Left renal cortex interstitium (tissue), 4 donors: ENCODE data around the gene APOA4. TPM values are rescaled to one million over a fixed set of nuclear protein-coding genes. Genes with fewer than 3 reads are reported as not detected.

Experiments used
- DNase-seq, 4 donors: peaks; one replicate each; pipeline ENCODE4 v3.0.0-alpha.2; 2013; ENCODE audit warnings: low read depth in 4 of 4, low spot score in 2 of 4, missing footprints in 1 of 4
- polyA plus RNA-seq, 4 donors: library from polyadenylated mRNA; unstranded; fragments of 120-200 nt; gene quantifications; one replicate each; pipeline ENCODE4 v1.2.1, GENCODE V29; 2013; ENCODE audit not compliant: insufficient read length in 4 of 4

APOA4 gene
- polyA plus RNA-seq, 4 donors: not detected

DNA sequence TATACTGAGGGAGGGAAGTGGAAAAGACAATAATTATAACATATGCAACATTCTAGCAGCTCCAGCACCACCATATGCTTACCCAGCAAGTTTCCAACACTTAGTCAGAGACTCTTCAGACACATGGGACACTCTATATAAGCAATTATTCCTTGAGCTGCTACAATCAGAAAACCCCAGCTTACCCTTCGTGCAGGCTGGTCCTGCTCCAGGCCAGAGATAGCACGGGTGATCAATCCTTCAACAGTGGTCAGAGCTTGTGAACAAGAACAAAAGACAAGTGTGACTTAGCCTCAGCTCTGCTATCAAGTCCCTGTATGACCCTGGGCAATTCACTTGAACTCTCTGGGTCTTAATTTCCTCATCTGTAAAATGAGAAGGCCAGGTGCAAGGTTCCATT is 36.8 kb downstream of the APOA4 start:
- no peak for DNase-seq

DNA sequence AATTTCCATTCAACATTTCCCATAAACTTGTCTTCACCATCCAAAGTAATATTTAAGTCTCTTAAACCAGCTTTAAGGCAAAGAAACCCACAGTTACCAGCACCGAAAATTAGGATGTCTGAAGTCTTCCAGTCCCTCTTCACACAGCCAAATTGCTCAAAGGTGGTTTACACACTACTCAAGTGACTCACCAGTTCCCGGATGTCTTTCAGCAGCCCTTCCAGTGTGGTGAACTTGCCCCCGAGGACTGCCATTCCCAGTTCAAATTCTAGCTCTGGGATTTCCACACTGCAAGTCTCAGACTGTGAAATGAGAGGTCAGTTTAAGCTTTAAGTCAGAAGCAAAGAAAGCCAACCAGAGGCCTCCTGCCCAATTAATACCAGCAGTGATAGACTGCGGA is 40.4 kb downstream of the APOA4 start:
- no peak for DNase-seq

DNA sequence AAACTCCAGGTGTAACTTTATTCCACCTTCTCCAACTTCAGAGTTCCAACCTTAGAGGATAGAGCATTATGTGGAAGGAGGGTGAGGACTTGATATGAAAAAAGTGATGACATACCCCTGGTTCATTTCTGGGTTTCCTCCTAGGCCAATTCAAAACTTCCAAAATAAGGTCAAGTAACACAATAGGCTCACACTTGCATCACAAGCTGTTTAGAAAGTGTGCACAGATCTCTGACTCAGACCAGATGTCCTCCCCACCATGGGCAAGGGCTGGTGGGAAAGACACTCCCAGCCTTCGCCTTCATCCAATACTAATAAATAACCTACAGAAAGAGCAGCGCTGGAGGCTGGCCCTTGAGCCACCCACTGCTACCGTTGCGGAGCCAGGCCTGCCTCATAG is 44.5 kb downstream of the APOA4 start:
- no peak for DNase-seq

DNA sequence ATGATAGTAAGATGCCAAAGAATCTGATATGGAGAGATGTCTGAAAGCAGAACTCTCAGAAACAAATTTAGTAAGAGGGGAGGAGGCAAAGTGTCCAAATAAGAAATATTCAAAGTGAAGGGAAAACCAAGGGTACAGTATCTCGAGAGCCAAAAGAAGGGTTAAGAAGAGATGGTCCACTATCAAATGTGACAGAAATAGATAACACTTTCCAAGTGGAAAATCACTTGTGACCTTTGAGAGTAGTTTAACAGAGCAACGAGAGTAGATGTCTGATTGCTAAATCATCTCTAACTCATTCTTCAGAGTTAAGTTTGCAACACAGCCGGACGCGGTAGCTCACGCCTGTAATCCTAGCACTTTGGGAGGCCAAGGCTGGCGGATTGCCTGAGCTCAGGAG is 46.0 kb downstream of the APOA4 start:
- no peak for DNase-seq

DNA sequence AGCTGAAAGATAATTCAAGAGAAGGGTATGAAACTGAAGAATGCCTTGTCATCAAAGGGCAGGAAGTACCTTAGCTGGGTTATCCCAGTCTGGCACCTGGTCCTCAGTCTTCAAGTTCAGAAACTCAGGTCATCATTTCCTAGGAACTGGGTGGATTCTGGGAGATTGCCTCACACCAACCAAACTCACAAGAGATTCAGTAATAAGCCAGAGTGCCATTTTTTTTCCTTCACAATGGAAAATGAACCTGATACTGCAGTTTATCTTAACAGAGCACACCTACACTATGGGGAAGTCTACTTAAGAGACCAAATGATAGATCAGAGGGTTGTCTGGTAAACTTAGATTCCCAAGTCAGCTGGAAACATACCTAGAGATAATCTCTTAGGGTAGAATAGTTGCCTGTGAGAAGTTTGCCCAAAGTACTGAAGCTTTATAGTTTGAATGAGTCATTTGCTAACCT is 46.6 kb downstream of the APOA4 start:
- DNase-seq: no peak

DNA sequence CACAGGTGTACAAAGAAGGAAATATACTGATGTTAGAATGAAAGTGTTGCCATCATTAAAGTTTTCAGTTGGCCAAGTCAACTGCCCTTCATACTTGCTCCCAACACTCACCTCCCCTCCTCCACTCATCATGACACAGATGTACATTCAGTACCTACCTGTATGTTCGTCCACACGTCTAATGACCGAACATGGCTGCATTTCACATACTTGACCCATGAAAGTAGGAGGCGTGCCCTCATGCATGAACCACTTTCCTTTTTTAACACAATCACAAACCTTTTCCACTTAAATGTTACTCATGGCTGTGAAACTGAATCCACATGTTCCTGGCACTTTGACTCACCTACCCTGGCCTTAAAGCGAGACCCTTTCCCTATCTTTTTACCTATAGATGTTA is 47.1 kb downstream of the APOA4 start:
- DNase-seq: no peak

DNA sequence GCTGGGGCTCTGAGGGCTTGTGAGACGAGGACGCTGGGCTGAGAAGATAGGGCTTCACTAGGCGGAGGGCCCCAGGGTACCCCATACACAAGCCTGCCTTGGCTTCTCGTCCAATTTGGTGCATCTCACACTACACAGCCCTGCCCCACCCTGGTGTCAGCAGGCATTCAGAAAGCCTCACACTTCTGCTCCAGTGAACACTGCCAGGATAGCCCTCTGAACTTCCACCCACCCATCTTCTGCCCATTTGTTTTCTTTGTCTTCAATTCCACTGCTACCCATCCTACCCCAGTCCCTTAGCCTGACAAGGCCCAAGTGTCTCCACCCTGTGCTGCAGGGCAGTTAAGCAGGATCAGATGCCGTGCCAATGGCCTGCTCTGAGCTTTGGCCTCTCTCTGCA is 48.4 kb downstream of the APOA4 start:
- DNase-seq: no peak

DNA sequence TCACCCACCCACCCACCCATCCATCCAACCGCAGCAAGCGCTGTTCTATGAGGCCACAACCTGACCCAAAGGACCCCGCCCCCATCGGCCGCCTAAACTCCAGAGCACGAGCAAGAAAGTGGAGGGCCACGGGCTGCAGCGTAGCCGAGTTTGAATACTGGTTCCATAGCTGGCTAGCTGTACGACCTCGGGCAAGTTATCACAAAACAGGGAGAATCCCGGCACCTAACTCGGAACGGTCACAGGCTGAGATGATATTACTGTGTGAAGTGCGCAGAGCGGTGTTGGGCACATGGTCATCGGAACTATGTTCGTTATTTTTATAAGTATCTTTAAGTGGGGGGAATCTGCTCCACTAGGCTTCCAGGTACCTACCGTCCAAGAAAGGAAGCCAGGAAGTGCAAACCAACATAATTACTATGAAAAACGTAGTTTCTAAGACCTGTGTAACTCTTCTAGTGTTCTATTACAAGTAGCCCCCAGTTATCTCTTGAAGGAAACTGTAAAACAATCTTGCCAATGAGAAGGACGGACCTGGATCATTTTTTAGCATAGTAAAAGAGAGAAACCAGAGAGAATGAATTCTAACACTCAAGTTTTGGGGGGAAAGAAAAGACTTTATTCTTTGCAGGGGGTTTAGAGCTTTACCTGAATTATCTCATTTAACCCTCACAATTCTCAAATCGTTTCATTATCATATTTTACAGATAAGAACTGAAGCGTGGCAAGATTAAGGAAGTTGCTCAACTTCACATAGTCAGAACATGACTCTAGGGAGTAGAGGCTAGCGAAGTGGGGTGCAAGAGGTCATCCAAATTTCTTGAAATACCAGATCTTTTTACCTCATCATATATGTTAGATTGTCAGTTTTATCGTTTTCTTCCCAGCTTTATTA is 49.7 kb downstream of the APOA4 start:
- DNase-seq: peak in 2 of 4 donors; percentile 34 to 40

DNA sequence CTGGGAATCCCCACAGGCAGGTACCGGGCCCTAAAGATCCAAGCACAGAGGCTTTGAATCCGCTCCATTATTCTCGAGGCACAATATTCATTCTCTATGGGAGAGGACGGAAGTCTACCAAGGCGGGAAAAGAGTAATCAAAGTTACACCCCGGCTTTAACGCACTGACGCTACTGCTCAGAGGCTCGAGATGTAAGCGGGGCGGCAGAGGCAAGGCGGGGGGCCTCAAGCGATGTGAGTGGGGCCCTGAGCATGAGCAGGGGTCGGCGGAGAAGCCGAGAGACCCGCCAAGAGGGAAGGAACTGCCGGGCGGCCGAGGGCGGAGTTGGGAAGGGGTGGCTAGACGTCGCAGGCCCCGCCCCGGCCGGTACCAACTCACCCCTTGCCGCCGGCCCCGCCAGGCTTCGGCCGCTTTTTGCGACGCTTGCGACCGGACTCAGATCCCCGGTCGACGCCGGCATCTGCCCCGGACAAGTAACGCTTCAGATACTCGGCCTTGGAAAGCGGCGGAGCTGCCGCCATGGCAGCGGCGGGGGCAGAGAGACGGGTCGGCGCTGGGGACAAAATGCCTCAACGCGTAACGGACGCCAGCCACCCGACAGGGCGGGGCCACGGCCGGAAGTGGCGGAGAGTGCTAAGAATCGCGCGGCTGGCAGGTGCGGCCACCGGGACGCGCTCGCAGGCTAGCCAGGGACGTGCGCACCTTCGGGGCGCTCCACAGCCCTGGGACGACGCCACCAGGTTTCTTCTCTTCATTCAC is 50.5 kb downstream of the APOA4 start, which contains the start of gene BUD13:
BUD13 (minus strand) TSS at position 545 of the 760 bp plus-strand sequence; CDS start at position 522, 23 bp downstream.
- DNase-seq: peak in 3 of 4 donors; percentile 73 to 85 (median 80)

DNA sequence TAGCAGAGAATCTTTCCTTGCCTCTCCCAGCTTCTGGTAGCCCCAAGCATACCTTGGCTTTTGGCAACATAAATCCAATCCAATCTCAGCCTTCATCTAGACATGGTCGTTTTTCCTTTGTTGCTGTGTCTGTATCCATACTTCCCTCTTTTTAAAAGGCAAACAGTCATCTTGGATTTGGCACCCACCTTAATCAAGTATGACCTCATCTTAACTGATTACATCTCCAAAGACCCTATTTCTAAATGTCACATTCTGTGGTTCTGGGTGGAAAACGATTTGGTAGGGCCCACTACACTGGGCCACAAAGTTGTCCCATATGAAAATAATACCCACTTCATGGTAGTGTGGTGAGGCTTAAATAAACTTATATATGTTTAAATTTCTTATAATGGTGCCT is 51.2 kb downstream of the APOA4 start:
- DNase-seq: no peak

Other genes with a start within 250 kb of the APOA4 start
- 10 to 100 TPM; 33.7 to 38.4 (median 37.1) TPM for gene BUD13, start 50.3 kb downstream of the APOA4 start, polyA plus RNA-seq
- gene ZPR1, start 35.3 kb downstream of the APOA4 start, polyA plus RNA-seq: 10 to 100 TPM; 53.4 to 57.1 (median 55.3) TPM
- gene APOA5, start 31.4 kb downstream of the APOA4 start, polyA plus RNA-seq: not detected
- gene APOC3, start 6.6 kb upstream of the APOA4 start, polyA plus RNA-seq: 10 to 100 TPM in 2 of 4 donors, 1 to 10 TPM in 2; 5.2 to 21.1 (median 9.7) TPM
- gene APOA1, start 14.3 kb upstream of the APOA4 start, polyA plus RNA-seq: 100 to 1,000 TPM in 3 of 4 donors, 10 to 100 TPM in 1; 99.5 to 171 (median 133) TPM